HEK293 (cell line): ENCODE data around the gene S100A10.
A peak's percentile ranks its signal among the peaks of the same experiment; 100 is the strongest.

Experiments
- CTCF ChIA-PET: fragments of 350-600 bp; formaldehyde crosslinking; extraction: SDS; loops from one replicate; lab custom pipeline; 2021; ENCODE audit warnings: antibody characterized with exemption; lab: Yijun Ruan, JAX
- POLR2A ChIA-PET: fragments of 300-600 bp; formaldehyde crosslinking; extraction: SDS; loops from one replicate; lab custom pipeline; 2020; ENCODE audit warnings: antibody characterized with exemption, inconsistent platforms; lab: Yijun Ruan, JAX
- H3K27ac ChIP-seq: fragments of 200-500 bp; sonication (Bioruptor generic); 2 replicates; pipeline ENCODE4 v1.5.1; 2014; ENCODE audit warnings: low read depth, low read length, control low read depth, inconsistent platforms; ENCODE audit errors: extremely low read depth
- H3K36me3 ChIP-seq, 2 experiments: fragments of 200-500 bp in 1 of 2; sonication (Bioruptor generic) in 1 of 2; 1 replicate in 1 of 2; 2 replicates in 1 of 2; pipeline ENCODE4 v1.5.1; 2014 to 2017; ENCODE audit warnings: inconsistent platforms in 2 of 2, low read length in 2 of 2; ENCODE audit not compliant: control insufficient read depth in 2 of 2, insufficient read depth in 1 of 2
- H3K4me1 ChIP-seq: fragments of 200-500 bp; sonication (Bioruptor generic); 2 replicates; pipeline ENCODE4 v1.5.1; 2014; ENCODE audit warnings: mild to moderate bottlenecking, low read length, inconsistent platforms; ENCODE audit not compliant: control insufficient read depth, insufficient read depth
- H3K4me3 ChIP-seq: 2 replicates; pipeline ENCODE4 v1.5.1; 2011; ENCODE audit warnings: low read depth, mild to moderate bottlenecking, control low read depth, low read length, moderate library complexity
- H3K9me3 ChIP-seq: fragments of 200-500 bp; sonication (Bioruptor generic); 2 replicates; pipeline ENCODE4 v1.5.1; 2014; ENCODE audit warnings: low read depth, low read length, inconsistent platforms; ENCODE audit not compliant: control insufficient read depth, insufficient read depth
- SALL2 ChIP-seq: fragments of 450-650 bp; formaldehyde crosslinking; IDR thresholded peaks from 2 replicates; pipeline ENCODE4 v1.5.0; 2017; ENCODE audit warnings: missing biosample characterization, mild to moderate bottlenecking, missing genetic modification characterization, borderline replicate concordance
- TRIM28 ChIP-seq: IDR thresholded peaks from 2 replicates; pipeline ENCODE4 v1.6.1; 2011; ENCODE audit warnings: low read length, control low read depth, borderline replicate concordance
- ZNF202 ChIP-seq: fragments of 450-650 bp; formaldehyde crosslinking; IDR thresholded peaks from 2 replicates; pipeline ENCODE4 v1.5.1; 2016; ENCODE audit warnings: missing biosample characterization, missing genetic modification characterization, borderline replicate concordance
- ZNF214 ChIP-seq: fragments of 450-650 bp; formaldehyde crosslinking; IDR thresholded peaks from 2 replicates; pipeline ENCODE4 v1.5.1; 2017; ENCODE audit warnings: missing biosample characterization, mild to moderate bottlenecking, missing genetic modification characterization, borderline replicate concordance
- ZNF221 ChIP-seq: fragments of 450-650 bp; formaldehyde crosslinking; IDR thresholded peaks from 2 replicates; pipeline ENCODE4 v1.5.1; 2017; ENCODE audit warnings: missing biosample characterization, missing genetic modification characterization, borderline replicate concordance
- ZNF549 ChIP-seq: fragments of 450-650 bp; IDR thresholded peaks from 2 replicates; pipeline ENCODE4 v1.5.1; 2018; ENCODE audit warnings: missing biosample characterization, missing genetic modification characterization, mild to moderate bottlenecking, inconsistent platforms, moderate library complexity
- ZNF654 ChIP-seq: fragments of 450-650 bp; formaldehyde crosslinking; IDR thresholded peaks from 2 replicates; pipeline ENCODE4 v1.5.1; 2016; ENCODE audit warnings: low read depth, missing biosample characterization, missing genetic modification characterization
- ZNF664 ChIP-seq: fragments of 450-650 bp; formaldehyde crosslinking; IDR thresholded peaks from 2 replicates; pipeline ENCODE4 v1.5.1; 2016; ENCODE audit warnings: missing biosample characterization, missing genetic modification characterization
- ZNF701 ChIP-seq: fragments of 450-650 bp; formaldehyde crosslinking; IDR thresholded peaks from 2 replicates; pipeline ENCODE4 v1.5.1; 2016; ENCODE audit warnings: missing biosample characterization, missing genetic modification characterization
- TF ChIP-seq, protein P1 (sequence below): fragments of 450-650 bp; formaldehyde crosslinking; IDR thresholded peaks from 2 replicates; pipeline ENCODE4 v1.5.0; 2017; ENCODE audit warnings: missing biosample characterization, missing genetic modification characterization, borderline replicate concordance
- TF ChIP-seq, protein P2 (sequence below): fragments of 450-650 bp; formaldehyde crosslinking; IDR thresholded peaks from 2 replicates; pipeline ENCODE4 v1.5.1; 2016; ENCODE audit warnings: missing biosample characterization, missing genetic modification characterization
- TF ChIP-seq, protein P3 (sequence below): fragments of 450-650 bp; formaldehyde crosslinking; IDR thresholded peaks from 2 replicates; pipeline ENCODE4 v1.5.1; 2016; ENCODE audit warnings: missing biosample characterization, missing genetic modification characterization
- TF ChIP-seq, protein P4 (sequence below): fragments of 450-650 bp; IDR thresholded peaks from 2 replicates; pipeline ENCODE4 v1.5.1; 2018; ENCODE audit warnings: missing biosample characterization, mild to moderate bottlenecking, missing genetic modification characterization

Gene S100A10

DNA sequence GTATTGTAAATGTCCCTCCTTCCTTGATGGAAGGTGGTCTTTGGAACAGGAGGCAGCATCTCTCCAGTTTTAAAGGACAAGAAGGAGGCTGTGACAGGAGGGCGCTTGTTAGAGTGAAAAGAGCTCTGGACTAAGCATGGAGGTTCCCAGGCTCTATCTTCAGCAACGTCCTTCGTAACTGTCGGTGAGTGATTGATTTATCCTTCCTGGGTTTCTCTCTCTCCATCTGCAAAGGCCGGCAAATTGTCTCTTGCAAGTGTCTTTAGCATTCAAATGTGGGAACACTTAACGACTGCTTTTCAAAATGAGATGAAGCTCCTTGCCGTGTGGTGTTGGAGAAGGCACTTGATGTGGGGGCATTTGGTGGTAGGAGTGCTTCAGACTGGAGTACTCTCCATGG lies 27.9 kb upstream of the S100A10 start (continued):
- TF ChIP-seq ZNF202 (tag by site-specific recombination): no peak
- TF ChIP-seq, all 188 proteins: peak for 0

DNA sequence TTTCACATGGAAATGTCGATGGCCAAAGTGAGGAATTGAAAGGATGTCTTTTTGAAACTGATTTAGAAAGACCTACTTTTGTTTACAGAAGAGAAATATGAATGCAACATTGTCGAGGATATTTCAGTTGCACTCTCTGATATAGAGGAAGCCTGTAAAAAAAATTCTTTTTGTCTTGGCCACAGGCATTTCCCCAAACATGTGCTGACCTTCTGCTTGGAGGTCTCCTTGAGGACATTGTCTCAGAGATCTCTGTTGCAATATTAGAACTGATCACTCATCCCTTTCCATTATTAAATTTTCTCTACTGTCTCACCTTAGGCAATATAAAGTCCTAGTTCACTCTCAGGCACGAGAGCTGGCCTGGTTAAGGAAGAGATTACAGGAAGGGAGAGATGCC lies 27.2 kb upstream of the S100A10 start:
- POLR2A ChIA-PET: no interaction called here
- H3K9me3 ChIP-seq: no peaks in the 10 kb centered on the region

DNA sequence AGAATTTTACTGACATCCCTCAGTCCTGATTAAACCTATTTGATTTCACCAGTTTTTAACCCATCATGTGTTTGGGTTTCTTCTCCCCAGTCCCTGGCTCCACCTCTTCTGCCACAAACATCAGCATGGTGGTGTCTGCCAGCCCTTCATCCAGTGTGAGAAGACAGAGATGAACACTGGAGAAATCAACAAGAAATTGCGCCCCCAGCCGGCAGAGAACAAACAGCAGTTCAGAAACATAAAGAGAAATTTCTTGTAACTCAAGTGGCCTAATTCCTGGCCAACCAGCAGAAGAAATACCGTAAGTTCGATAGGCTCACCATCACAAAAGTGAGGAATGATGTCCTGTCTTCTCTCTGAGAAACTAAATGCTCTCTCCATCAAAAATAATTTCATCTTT lies 24.9 kb upstream of the S100A10 start:
- ChIA-PET CTCF (interaction anchor here (0.6 to 6.3 kb wide), 13 partner anchors 9 to 462 kb away, joined by 3 to 43 read pairs (median 4); no protein-coding TSS in a partner anchor), POLR2A (no interaction called here)
- H3K4me3 ChIP-seq: no peak overlapping the region
- no peaks in the 10 kb centered on the region for H3K9me3 ChIP-seq
- H3K4me1 ChIP-seq: no peaks in the 10 kb centered on the region
- H3K36me3 ChIP-seq: no peaks in the 10 kb centered on the region
- TF ChIP-seq ZNF664 (tag by site-specific recombination): no peak
- TF ChIP-seq, protein P1, sequence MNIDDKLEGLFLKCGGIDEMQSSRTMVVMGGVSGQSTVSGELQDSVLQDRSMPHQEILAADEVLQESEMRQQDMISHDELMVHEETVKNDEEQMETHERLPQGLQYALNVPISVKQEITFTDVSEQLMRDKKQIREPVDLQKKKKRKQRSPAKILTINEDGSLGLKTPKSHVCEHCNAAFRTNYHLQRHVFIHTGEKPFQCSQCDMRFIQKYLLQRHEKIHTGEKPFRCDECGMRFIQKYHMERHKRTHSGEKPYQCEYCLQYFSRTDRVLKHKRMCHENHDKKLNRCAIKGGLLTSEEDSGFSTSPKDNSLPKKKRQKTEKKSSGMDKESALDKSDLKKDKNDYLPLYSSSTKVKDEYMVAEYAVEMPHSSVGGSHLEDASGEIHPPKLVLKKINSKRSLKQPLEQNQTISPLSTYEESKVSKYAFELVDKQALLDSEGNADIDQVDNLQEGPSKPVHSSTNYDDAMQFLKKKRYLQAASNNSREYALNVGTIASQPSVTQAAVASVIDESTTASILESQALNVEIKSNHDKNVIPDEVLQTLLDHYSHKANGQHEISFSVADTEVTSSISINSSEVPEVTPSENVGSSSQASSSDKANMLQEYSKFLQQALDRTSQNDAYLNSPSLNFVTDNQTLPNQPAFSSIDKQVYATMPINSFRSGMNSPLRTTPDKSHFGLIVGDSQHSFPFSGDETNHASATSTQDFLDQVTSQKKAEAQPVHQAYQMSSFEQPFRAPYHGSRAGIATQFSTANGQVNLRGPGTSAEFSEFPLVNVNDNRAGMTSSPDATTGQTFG (tag by site-specific recombination): no peak
- TF ChIP-seq, protein P2, sequence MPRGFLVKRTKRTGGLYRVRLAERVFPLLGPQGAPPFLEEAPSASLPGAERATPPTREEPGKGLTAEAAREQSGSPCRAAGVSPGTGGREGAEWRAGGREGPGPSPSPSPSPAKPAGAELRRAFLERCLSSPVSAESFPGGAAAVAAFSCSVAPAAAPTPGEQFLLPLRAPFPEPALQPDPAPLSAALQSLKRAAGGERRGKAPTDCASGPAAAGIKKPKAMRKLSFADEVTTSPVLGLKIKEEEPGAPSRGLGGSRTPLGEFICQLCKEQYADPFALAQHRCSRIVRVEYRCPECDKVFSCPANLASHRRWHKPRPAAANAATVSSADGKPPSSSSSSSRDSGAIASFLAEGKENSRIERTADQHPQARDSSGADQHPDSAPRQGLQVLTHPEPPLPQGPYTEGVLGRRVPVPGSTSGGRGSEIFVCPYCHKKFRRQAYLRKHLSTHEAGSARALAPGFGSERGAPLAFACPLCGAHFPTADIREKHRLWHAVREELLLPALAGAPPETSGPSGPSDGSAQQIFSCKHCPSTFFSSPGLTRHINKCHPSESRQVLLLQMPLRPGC (tag by site-specific recombination): no peak
- no peak for TF ChIP-seq ZNF701 (tag by site-specific recombination)
- peak; percentile 15; the same call in 1 of the 2 replicates for TF ChIP-seq ZNF654 (tag by site-specific recombination)
- TF ChIP-seq, all 188 proteins: peak for 1
- no peak overlapping the region for H3K27ac ChIP-seq

More for the DNA sequence above, 27.2 kb upstream of the S100A10 start:
- Histone ChIP-seq H3K4me1 (no peaks in the 10 kb centered on the region), H3K36me3 (no peaks in the 10 kb centered on the region), H3K4me3 (no peak overlapping the region), H3K27ac (no peak overlapping the region)
- TF ChIP-seq ZNF214 (tag by site-specific recombination): no peak
- TF ChIP-seq ZNF221 (tag by site-specific recombination): no peak
- CTCF ChIA-PET: interaction anchor here (0.6 to 1.5 kb wide), 3 partner anchors 27 to 439 kb away, joined by 3 to 4 read pairs (median 3); no protein-coding TSS in a partner anchor

DNA sequence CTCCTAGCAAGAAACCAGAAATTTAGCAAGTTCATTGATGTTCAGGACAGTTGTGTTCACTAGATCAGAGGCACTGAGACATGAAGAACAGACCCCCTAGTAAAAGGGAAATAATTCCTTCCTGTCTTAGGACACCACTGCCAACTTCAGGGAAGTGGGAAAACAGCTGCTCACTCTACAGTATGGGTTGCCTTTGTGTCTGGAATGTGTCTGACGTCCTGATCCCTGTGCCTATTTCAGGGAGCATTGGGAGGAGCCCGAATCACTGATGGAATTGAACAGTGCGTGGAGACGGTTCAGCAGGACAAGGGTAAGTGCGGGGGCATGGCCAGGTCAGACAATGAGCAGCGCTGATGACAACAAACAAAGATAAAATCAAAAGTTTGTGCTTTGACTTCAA lies 22.1 kb upstream of the S100A10 start:
- TF ChIP-seq ZNF549 (tag by site-specific recombination): no peak
- TF ChIP-seq TRIM28: no peak
- TF ChIP-seq, protein P3, sequence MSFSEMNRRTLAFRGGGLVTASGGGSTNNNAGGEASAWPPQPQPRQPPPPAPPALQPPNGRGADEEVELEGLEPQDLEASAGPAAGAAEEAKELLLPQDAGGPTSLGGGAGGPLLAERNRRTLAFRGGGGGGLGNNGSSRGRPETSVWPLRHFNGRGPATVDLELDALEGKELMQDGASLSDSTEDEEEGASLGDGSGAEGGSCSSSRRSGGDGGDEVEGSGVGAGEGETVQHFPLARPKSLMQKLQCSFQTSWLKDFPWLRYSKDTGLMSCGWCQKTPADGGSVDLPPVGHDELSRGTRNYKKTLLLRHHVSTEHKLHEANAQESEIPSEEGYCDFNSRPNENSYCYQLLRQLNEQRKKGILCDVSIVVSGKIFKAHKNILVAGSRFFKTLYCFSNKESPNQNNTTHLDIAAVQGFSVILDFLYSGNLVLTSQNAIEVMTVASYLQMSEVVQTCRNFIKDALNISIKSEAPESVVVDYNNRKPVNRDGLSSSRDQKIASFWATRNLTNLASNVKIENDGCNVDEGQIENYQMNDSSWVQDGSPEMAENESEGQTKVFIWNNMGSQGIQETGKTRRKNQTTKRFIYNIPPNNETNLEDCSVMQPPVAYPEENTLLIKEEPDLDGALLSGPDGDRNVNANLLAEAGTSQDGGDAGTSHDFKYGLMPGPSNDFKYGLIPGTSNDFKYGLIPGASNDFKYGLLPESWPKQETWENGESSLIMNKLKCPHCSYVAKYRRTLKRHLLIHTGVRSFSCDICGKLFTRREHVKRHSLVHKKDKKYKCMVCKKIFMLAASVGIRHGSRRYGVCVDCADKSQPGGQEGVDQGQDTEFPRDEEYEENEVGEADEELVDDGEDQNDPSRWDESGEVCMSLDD (tag by site-specific recombination): no peak
- TF ChIP-seq SALL2: no peak
- TF ChIP-seq, protein P4, sequence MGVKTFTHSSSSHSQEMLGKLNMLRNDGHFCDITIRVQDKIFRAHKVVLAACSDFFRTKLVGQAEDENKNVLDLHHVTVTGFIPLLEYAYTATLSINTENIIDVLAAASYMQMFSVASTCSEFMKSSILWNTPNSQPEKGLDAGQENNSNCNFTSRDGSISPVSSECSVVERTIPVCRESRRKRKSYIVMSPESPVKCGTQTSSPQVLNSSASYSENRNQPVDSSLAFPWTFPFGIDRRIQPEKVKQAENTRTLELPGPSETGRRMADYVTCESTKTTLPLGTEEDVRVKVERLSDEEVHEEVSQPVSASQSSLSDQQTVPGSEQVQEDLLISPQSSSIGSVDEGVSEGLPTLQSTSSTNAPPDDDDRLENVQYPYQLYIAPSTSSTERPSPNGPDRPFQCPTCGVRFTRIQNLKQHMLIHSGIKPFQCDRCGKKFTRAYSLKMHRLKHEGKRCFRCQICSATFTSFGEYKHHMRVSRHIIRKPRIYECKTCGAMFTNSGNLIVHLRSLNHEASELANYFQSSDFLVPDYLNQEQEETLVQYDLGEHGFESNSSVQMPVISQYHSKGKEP (tag by site-specific recombination): no peak
- TF ChIP-seq, all 188 proteins: peak for 0
- no peak overlapping the region for H3K4me3 ChIP-seq
- no peak overlapping the region for H3K27ac ChIP-seq
- ChIA-PET POLR2A (no interaction called here), CTCF (interaction anchor here (0.6 to 8.1 kb wide), 11 partner anchors 12 to 875 kb away, joined by 3 to 85 read pairs (median 5); partner anchors contain the start of genes S100A11 and THEM4)
- no peaks in the 10 kb centered on the region for H3K4me1 ChIP-seq
- no peaks in the 10 kb centered on the region for H3K36me3 ChIP-seq
- no peaks in the 10 kb centered on the region for H3K9me3 ChIP-seq
